Ovary (tissue), 3 donors: ENCODE results near the gene PIEZO1.

Source experiments
- CTCF ChIP-seq, 3 donors: fragments of 450-650 bp in 2 of 3; fragments of 200-600 bp in 1 of 3; IDR thresholded peaks; one replicate each; pipeline versions ENCODE4 v1.5.1 to v1.8.0; 2016 to 2022; ENCODE audit warnings: antibody characterized with exemption in 3 of 3, mild to moderate bottlenecking in 1 of 3
- POLR2A ChIP-seq: fragments of 450-650 bp; IDR thresholded peaks from one replicate; pipeline ENCODE4 v1.6.1; 2017; ENCODE audit warnings: antibody characterized with exemption, mild to moderate bottlenecking, moderate library complexity
- donor health status: DM: no; HTN: no; CAD: no.

GRCh38 chr16:88763502-88764053 lies 21.4 kb downstream of the PIEZO1 start:
- no peak for TF ChIP-seq CTCF (IDR thresholded peaks at IDR 0.05)
- TF ChIP-seq POLR2A = no peak
